HG02970 (cell line): Measurements from ENCODE around the gene GALNT17.

ENCODE experiments used
- ATAC-seq: cut with Tn5 transposase; IDR thresholded peaks from one replicate; pipeline ENCODE4 v1.9.1; 2021; ENCODE audit warnings: mild to moderate bottlenecking, moderate library complexity, moderate number of reproducible peaks; ENCODE audit not compliant: unreplicated experiment, low FRiP score

The GALNT17 gene

GRCh38 chr7:71430246-71430645 is 298.3 kb downstream of the GALNT17 start:
- no peak for ATAC-seq

DNA sequence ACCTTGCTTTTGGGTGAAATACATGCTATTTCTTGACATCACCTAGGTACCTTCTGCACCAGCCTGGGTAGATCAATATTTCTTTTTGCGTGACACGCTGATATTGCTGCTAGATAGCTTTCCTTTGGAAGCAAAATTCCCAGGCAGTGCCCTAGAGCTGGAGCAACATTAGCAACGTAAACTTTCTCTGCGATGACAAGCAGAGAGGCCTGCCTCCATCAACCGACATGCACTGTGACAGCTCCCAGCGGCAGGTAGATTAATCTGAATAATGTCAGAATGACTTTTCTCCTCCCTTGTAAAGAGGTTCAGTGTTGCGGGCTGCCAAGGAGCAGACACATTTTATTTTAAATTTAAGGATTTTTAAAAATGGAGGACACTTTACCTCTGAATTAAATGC is 307.4 kb downstream of the GALNT17 start:
- ATAC-seq, result no peak

DNA sequence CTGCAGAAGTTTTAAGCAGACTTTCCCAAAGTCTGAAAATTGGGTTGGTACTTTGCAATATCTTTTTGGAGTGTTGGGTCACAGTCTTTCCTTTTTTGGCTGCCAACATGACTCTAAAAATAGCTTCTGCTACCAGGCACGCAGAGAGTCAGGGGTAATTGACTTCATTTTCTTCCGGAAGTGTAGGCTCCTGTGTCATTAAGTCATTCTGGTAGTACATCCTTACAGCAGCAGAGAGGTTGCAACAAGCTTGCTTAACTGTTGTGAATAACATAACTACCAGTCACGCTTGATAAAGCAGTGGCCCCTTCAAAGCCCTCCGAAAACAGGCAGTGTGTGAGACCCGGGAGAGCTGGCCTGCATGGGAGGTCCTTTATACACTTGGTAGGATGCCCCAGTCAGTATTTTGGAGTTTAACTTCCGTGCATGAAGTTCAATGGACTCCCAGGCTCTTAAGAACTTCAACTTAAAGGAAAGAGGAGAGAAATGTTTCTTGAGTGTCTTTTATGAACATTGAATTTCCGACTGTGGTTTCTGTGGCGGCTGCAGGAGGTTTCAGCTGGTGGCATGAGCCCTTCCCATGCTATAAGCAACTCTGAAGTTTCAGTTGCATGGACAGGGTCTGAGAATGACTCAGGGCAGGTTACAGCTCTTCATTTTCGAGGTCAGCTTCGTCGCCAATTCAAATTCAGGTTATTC is 310.7 kb downstream of the GALNT17 start:
- ATAC-seq, result no peak

- ATAC-seq, result no peak
These were observed 311.2 kb downstream of the GALNT17 start for GRCh38 chr7:71443191-71443530.

DNA sequence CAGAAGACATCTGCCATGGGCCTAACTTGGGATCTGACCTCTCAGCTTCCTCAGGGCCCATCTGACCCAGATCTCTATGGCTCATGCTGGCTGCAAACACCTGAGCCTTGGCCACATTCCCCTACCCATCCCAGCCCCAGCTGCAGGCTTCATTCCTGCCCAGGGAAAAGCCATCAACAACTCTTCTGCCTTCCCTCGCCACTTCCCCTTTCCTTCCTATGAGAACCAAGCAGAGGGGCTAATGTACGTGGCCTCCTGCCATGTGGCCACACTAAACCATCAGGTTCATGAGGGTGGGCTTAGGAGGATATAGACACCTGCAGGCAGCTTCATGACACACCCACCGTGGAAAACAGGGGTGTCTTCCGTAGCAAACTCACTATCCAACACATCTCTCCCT is 312.2 kb downstream of the GALNT17 start:
- ATAC-seq, result no peak

GRCh38 chr7:71453630-71454029 is 321.7 kb downstream of the GALNT17 start:
- no peak for ATAC-seq

GRCh38 chr7:71454981-71455380 is 323.0 kb downstream of the GALNT17 start:
- ATAC-seq, result no peak

GRCh38 chr7:71457021-71457420 is 325.1 kb downstream of the GALNT17 start:
- no peak for ATAC-seq

DNA sequence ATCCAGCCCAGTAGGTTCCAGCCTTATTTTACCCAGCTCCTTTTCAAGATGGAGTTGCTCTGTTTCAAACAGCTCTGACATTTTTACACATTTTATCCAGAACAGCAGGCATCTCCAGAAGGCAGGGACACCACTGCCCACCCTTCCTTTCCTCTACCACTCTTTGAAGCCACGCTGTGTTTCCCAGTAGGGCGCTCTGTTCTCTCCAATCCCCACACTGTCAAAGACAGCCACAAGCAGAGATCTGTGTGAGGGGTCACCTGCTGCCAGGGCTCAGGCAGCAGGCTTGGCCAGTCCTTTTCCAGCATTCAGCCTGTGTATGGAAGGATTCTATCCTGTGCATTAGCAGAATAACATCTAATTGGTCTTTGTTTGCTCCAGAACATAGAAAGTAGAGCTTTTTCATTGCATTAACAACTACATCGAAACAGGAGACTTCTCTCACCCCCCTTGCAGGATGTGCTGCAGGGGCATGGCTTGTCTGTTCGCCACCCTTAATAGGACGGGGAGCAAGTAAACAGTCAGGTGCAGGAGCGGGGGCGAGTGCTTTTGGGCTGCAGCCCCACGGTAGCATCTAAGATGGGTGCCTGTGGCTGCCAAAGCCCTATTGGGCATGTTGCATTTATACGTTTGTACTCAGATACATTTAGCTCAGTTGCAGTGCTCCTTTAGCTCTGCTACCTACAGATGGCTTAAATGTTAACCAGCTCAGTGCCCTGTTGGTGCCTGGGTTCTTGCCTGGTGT is 326.1 kb downstream of the GALNT17 start:
- ATAC-seq, result no peak

- no peak for ATAC-seq
These were observed 327.2 kb downstream of the GALNT17 start for GRCh38 chr7:71459132-71459531.

GRCh38 chr7:71461572-71461971 is 329.6 kb downstream of the GALNT17 start:
- no peak for ATAC-seq

- no peak for ATAC-seq
These were observed 333.8 kb downstream of the GALNT17 start for GRCh38 chr7:71465741-71466189.

GRCh38 chr7:71466448-71467145 is 334.7 kb downstream of the GALNT17 start:
- no peak for ATAC-seq

GRCh38 chr7:71470326-71470725 is 338.4 kb downstream of the GALNT17 start:
- ATAC-seq, result no peak

DNA sequence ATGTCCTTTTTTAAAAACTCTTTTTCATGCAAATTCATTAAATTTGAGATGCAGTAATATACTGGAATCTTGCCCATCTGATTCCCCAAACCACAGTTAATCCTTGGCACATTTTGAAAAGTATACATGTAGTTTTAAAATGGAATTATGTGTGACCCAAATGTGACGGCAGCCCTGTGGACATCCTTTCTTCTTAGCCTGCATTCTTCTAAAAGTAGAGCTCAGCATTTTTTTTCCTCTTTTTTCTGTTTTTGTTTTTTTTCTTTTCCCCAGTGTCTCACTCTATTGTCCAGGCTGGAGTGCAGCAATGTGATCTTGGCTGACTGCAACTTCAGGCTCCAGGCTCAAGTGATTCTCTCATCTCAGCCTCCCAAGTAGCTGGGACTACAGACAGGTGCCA is 338.9 kb downstream of the GALNT17 start:
- ATAC-seq, result no peak

DNA sequence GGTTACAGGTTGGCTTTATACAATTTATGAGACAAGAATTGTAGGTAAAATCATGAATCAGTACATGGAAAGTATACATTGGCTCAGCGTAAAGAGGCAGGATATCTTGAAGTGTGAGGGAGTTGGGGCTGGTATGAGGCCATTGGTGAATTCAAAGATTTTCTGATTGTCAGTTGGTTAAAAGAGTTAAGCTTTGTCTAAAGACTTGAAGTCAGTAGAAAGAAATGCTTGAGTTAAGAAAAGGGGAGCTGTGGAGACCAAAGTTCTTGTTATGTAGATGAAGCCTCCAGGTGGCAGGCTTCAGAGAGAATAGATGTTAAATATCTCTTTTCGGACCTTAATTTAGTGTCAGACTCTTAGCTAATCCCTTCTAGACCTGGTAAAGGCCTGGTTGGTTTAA is 341.0 kb downstream of the GALNT17 start:
- no peak for ATAC-seq

GRCh38 chr7:71473366-71473967 is 341.5 kb downstream of the GALNT17 start:
- ATAC-seq, result no peak

DNA sequence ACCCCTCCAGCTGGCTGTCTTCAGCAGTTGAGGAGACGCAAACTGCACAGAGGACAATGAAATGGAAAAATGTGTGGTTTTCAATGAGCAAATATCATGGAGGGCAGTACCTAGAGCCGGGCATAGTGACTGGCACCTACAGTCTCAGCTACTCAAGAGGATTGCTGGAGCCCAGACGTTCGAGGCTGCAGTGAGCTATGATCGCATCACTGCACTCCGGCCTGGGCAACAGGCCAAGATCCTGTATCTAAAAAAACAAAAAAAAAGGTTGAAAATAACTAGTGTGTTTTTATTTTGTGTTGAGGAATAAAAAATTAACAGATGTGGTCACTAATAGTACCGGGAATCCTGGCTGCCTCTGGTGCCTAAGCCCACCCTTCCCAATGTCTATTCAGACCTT is 345.5 kb downstream of the GALNT17 start:
- ATAC-seq, result no peak

- no peak for ATAC-seq
These were observed 347.3 kb downstream of the GALNT17 start for GRCh38 chr7:71479231-71479630.

GRCh38 chr7:71480791-71481190 is 348.8 kb downstream of the GALNT17 start:
- no peak for ATAC-seq

GRCh38 chr7:71482284-71482683 is 350.3 kb downstream of the GALNT17 start:
- no peak for ATAC-seq
